ENCODE measurements around the gene PIK3AP1.

PIK3AP1 gene

GRCh38 chr10:96720422-96721206, at the start of gene PIK3AP1:
TSS of gene PIK3AP1 (minus strand) at chr10:96720514. CDS start at chr10:96720394, 120 bp downstream.
- DNase-seq (ENCODE audit: low read depth) = no peak
- H3K4me3 ChIP-seq (ENCODE audit: low read length) = peak within 1 kb of the TSS; percentile 47
- no peak for TF ChIP-seq CTCF (conservative IDR thresholded peaks at IDR 0.05; ENCODE audit: low read length)

GRCh38 chr10:96768136-96768535, 47.8 kb upstream of the PIK3AP1 start:
- DNase-seq (ENCODE audit: low read depth) = no peak
- TF ChIP-seq CTCF (conservative IDR thresholded peaks at IDR 0.05; ENCODE audit: low read length) = no peak
- H3K4me3 ChIP-seq (ENCODE audit: low read length) = no peak overlapping the region

- peak; percentile 20 for DNase-seq (ENCODE audit: low read depth)
- no peak for TF ChIP-seq CTCF (conservative IDR thresholded peaks at IDR 0.05; ENCODE audit: low read length)
- H3K4me3 ChIP-seq (ENCODE audit: low read length) = no peak overlapping the region
These were observed 47.3 kb upstream of the PIK3AP1 start for GRCh38 chr10:96767611-96768010.

GRCh38 chr10:96765406-96766240, 45.3 kb upstream of the PIK3AP1 start:
- no peak overlapping the region for H3K4me3 ChIP-seq (ENCODE audit: low read length)
- peak; percentile 94 for TF ChIP-seq CTCF (conservative IDR thresholded peaks at IDR 0.05; ENCODE audit: low read length)
- peak; percentile 57 for DNase-seq (ENCODE audit: low read depth)

GRCh38 chr10:96764425-96765060, 44.2 kb upstream of the PIK3AP1 start:
- TF ChIP-seq CTCF (conservative IDR thresholded peaks at IDR 0.05; ENCODE audit: low read length) = no peak
- no peak for DNase-seq (ENCODE audit: low read depth)
- no peak overlapping the region for H3K4me3 ChIP-seq (ENCODE audit: low read length)

- DNase-seq (ENCODE audit: low read depth) = no peak
- H3K4me3 ChIP-seq (ENCODE audit: low read length) = no peak overlapping the region
- no peak for TF ChIP-seq CTCF (conservative IDR thresholded peaks at IDR 0.05; ENCODE audit: low read length)
These were observed 38.1 kb upstream of the PIK3AP1 start for GRCh38 chr10:96758423-96758822.

Data from AG10803 (cell line).